IPS DF 4.7 (cell line): ENCODE measurements around the gene RETSAT.
"Not testable (repeated sequence)": the region's sequence is repeated elsewhere in the genome, so short reads cannot be mapped to it uniquely, and the experiment has no call there.

Experiments
- DNase-seq: peaks from one replicate; pipeline ENCODE4 v3.0.0-alpha.2; 2013; ENCODE audit warnings: low spot score; ENCODE audit errors: extremely low read depth

Gene RETSAT

GRCh38 chr2:85334928-85335327 is 19.4 kb downstream of the RETSAT start:
- no peak for DNase-seq

- not testable (repeated sequence) for DNase-seq
These were observed 20.5 kb downstream of the RETSAT start for GRCh38 chr2:85333877-85334276.

- no peak for DNase-seq
These were observed 23.3 kb downstream of the RETSAT start for GRCh38 chr2:85330839-85331636.

- not testable (repeated sequence) for DNase-seq
These were observed 24.6 kb downstream of the RETSAT start for GRCh38 chr2:85329701-85330100.

GRCh38 chr2:85329181-85329651 is 25.1 kb downstream of the RETSAT start:
- DNase-seq, result no peak

GRCh38 chr2:85327822-85328617 is 26.3 kb downstream of the RETSAT start, which contains the start of gene TGOLN2:
Gene TGOLN2, minus strand, starts transcription at chr2:85327989. Its CDS starts 27 bp downstream, at chr2:85327962.
- peak; percentile 60 for DNase-seq

- DNase-seq, result no peak
These were observed 27.0 kb downstream of the RETSAT start for GRCh38 chr2:85327160-85327821.

GRCh38 chr2:85326406-85327159 is 27.7 kb downstream of the RETSAT start:
- no peak for DNase-seq

GRCh38 chr2:85325466-85325811 is 28.9 kb downstream of the RETSAT start:
- DNase-seq, result no peak

GRCh38 chr2:85324639-85325465 is 29.5 kb downstream of the RETSAT start:
- no peak for DNase-seq

GRCh38 chr2:85323988-85324367 is 30.4 kb downstream of the RETSAT start:
- DNase-seq, result not testable (repeated sequence)

GRCh38 chr2:85323351-85323987 is 30.9 kb downstream of the RETSAT start:
- no peak for DNase-seq

- no peak for DNase-seq
These were observed 34.5 kb downstream of the RETSAT start for GRCh38 chr2:85319796-85320195.

- DNase-seq, result no peak
These were observed 35.9 kb downstream of the RETSAT start for GRCh38 chr2:85318222-85319074.

- not testable (repeated sequence) for DNase-seq
These were observed 38.4 kb downstream of the RETSAT start for GRCh38 chr2:85315921-85316320.

GRCh38 chr2:85314884-85315242 is 39.5 kb downstream of the RETSAT start:
- DNase-seq, result no peak

- no peak for DNase-seq
These were observed 41.9 kb downstream of the RETSAT start for GRCh38 chr2:85312404-85312803.

GRCh38 chr2:85310330-85310729 is 44.0 kb downstream of the RETSAT start:
- no peak for DNase-seq
